MM.1S (cell line): ENCODE results near the gene GCG.

ENCODE experiments used
- DNase-seq: peaks from one replicate; pipeline ENCODE4 v3.0.0-alpha.2; 2015
- H2AFZ ChIP-seq: fragments of 300-600 bp; sonication (generic); 2 replicates; pipeline ENCODE4 v1.6.0; 2016; ENCODE audit warnings: antibody characterized with exemption, low read length
- H3F3A ChIP-seq: fragments of 300-600 bp; sonication (generic); 2 replicates; pipeline ENCODE4 v1.6.1; 2016; ENCODE audit warnings: mild to moderate bottlenecking, antibody characterized with exemption, low read length, moderate library complexity, mixed read lengths; ENCODE audit not compliant: insufficient read depth
- H3K27ac ChIP-seq: fragments of 300-600 bp; sonication (generic); 2 replicates; pipeline ENCODE4 v1.5.1; 2016; ENCODE audit warnings: mild to moderate bottlenecking, low read length
- H3K27me3 ChIP-seq: fragments of 300-600 bp; sonication (generic); replicated peaks from 2 replicates; pipeline ENCODE4 v1.6.0; 2016; ENCODE audit warnings: low read length; ENCODE audit not compliant: insufficient read depth
- H3K36me3 ChIP-seq: fragments of 300-600 bp; sonication (generic); replicated peaks from 2 replicates; pipeline ENCODE4 v1.6.1; 2016; ENCODE audit warnings: mild to moderate bottlenecking, low read length, mixed read lengths; ENCODE audit not compliant: insufficient read depth
- H3K4me1 ChIP-seq: fragments of 300-600 bp; sonication (generic); 2 replicates; pipeline ENCODE4 v1.6.1; 2016; ENCODE audit warnings: low read length, mixed read lengths
- H3K4me2 ChIP-seq: fragments of 300-600 bp; sonication (generic); 2 replicates; pipeline ENCODE4 v1.6.0; 2016; ENCODE audit warnings: low read depth, low read length
- H3K4me3 ChIP-seq: fragments of 300-600 bp; sonication (generic); 2 replicates; pipeline ENCODE4 v1.5.1; 2016; ENCODE audit warnings: low read length, mixed read lengths
- H3K79me2 ChIP-seq: fragments of 300-600 bp; sonication (generic); 2 replicates; pipeline ENCODE4 v1.6.1; 2016; ENCODE audit warnings: mixed run types, low read length, mixed read lengths
- H3K9ac ChIP-seq: fragments of 300-600 bp; sonication (generic); 2 replicates; pipeline ENCODE4 v1.6.1; 2016; ENCODE audit warnings: low read length, mixed read lengths
- H3K9me2 ChIP-seq: fragments of 300-600 bp; sonication (generic); replicated peaks from 2 replicates; pipeline ENCODE4 v1.6.1; 2016; ENCODE audit warnings: mild to moderate bottlenecking, low read length, mixed read lengths; ENCODE audit not compliant: insufficient read depth
- H3K9me3 ChIP-seq: fragments of 300-600 bp; sonication (generic); replicated peaks from 2 replicates; pipeline ENCODE4 v1.6.1; 2016; ENCODE audit warnings: mild to moderate bottlenecking, low read length, mixed read lengths; ENCODE audit not compliant: insufficient read depth
- H4K20me1 ChIP-seq: fragments of 300-600 bp; sonication (generic); 2 replicates; pipeline ENCODE4 v1.6.1; 2016; ENCODE audit warnings: mild to moderate bottlenecking, low read length, moderate library complexity, mixed read lengths; ENCODE audit not compliant: insufficient read depth
- CTCF ChIP-seq: fragments of 300-600 bp; sonication (generic); IDR thresholded peaks from 2 replicates; pipeline ENCODE4 v1.5.1; 2016; ENCODE audit warnings: antibody characterized with exemption, low read length, mixed read lengths
- EZH2 ChIP-seq: fragments of 300-600 bp; sonication (generic); optimal IDR thresholded peaks from 2 replicates; pipeline ENCODE3; 2017; ENCODE audit warnings: low read depth, mild to moderate bottlenecking, antibody characterized with exemption, low read length, mixed read lengths
- EZH2phosphoT487 ChIP-seq: fragments of 300-600 bp; sonication (generic); IDR thresholded peaks from 2 replicates; pipeline ENCODE4 v1.6.1; 2018; ENCODE audit warnings: antibody characterized with exemption, low read length

The GCG gene

GRCh38 chr2:162099836-162100235 lies 52.2 kb downstream of the GCG start:
- no peaks in the 10 kb centered on the region for H3K4me1 ChIP-seq
- H3K9ac ChIP-seq, result no peak overlapping the region
- H3K27ac ChIP-seq, result no peak overlapping the region
- no peak overlapping the region for H3K4me3 ChIP-seq
- H3K4me2 ChIP-seq, result no peak overlapping the region
- no peaks in the 10 kb centered on the region for H3K27me3 ChIP-seq
- H3K9me2 ChIP-seq, result no peaks in the 10 kb centered on the region
- H2AFZ ChIP-seq, result no peak overlapping the region
- H3K79me2 ChIP-seq, result no peaks in the 10 kb centered on the region
- no peaks in the 10 kb centered on the region for H4K20me1 ChIP-seq
- H3K36me3 ChIP-seq, result no peaks in the 10 kb centered on the region
- TF ChIP-seq EZH2phosphoT487 (no peak), EZH2 (no peak), CTCF (no peak)
- no peak for DNase-seq
- no peaks in the 10 kb centered on the region for H3F3A ChIP-seq
- H3K9me3 ChIP-seq, result no peaks in the 10 kb centered on the region
